GM23338 (cell line): ENCODE measurements around the gene FICD. TPM values are rescaled to one million over a fixed set of nuclear protein-coding genes. Genes with fewer than 3 reads are reported as not detected.
A peak's percentile ranks its signal among the peaks of the same experiment; 100 is the strongest.

Source experiments
- ATAC-seq: fragments of 200-7000 bp; cut with Tn5 transposase; 3 replicates; pipeline ENCODE4 v1.9.1; 2020
- DNase-seq: peaks from one replicate; pipeline ENCODE4 v3.0.0-alpha.2; 2015; ENCODE audit warnings: low spot score
- H2AFZ ChIP-seq: fragments of 200-600 bp; sonication (generic); 2 replicates; pipeline ENCODE4 v1.8.0; 2016; ENCODE audit warnings: antibody characterized with exemption, mild to moderate bottlenecking, moderate library complexity
- H3F3A ChIP-seq: fragments of 200-600 bp; sonication (generic); replicated peaks from 2 replicates; pipeline ENCODE4 v1.8.0; 2017; ENCODE audit warnings: antibody characterized with exemption, mixed run types, low read depth
- H3K27ac ChIP-seq: fragments of 200-600 bp; sonication (generic); 2 replicates; pipeline ENCODE4 v1.6.1; 2016; ENCODE audit warnings: low read depth
- H3K27me3 ChIP-seq: fragments of 200-600 bp; sonication (generic); 2 replicates; pipeline ENCODE4 v1.8.0; 2016; ENCODE audit warnings: mild to moderate bottlenecking, mixed run types, moderate library complexity; ENCODE audit not compliant: insufficient read depth
- H3K36me3 ChIP-seq: fragments of 200-600 bp; sonication (generic); 2 replicates; pipeline ENCODE4 v1.8.0; 2016; ENCODE audit warnings: mild to moderate bottlenecking; ENCODE audit not compliant: insufficient read depth
- H3K4me1 ChIP-seq: fragments of 200-600 bp; sonication (generic); 2 replicates; pipeline ENCODE4 v1.8.0; 2016; ENCODE audit warnings: mild to moderate bottlenecking, moderate library complexity; ENCODE audit not compliant: insufficient read depth
- H3K4me2 ChIP-seq: fragments of 200-600 bp; sonication (generic); 2 replicates; pipeline ENCODE4 v1.7.1; 2017; ENCODE audit warnings: mixed run types
- H3K4me3 ChIP-seq: fragments of 200-600 bp; sonication (generic); 2 replicates; pipeline ENCODE4 v1.6.1; 2016; ENCODE audit warnings: mixed run types
- H3K79me2 ChIP-seq: fragments of 200-600 bp; sonication (generic); replicated peaks from 2 replicates; pipeline ENCODE4 v1.8.0; 2017; ENCODE audit warnings: mild to moderate bottlenecking; ENCODE audit not compliant: insufficient read depth
- H3K9me2 ChIP-seq: fragments of 200-600 bp; sonication (generic); 2 replicates; pipeline ENCODE4 v1.8.0; 2017; ENCODE audit not compliant: insufficient read depth
- H4K20me1 ChIP-seq: fragments of 200-600 bp; sonication (generic); replicated peaks from 2 replicates; pipeline ENCODE4 v1.8.0; 2017; ENCODE audit warnings: mild to moderate bottlenecking; ENCODE audit not compliant: insufficient read depth
- H3K27ac Mint-ChIP-seq: 2 replicates; pipeline ENCODE4 v1.8.0; 2020; ENCODE audit warnings: inconsistent platforms, mild to moderate bottlenecking, moderate library complexity, mixed read lengths
- H3K27me3 Mint-ChIP-seq: 3 replicates; pipeline ENCODE4 v1.8.0; 2022; ENCODE audit warnings: low read depth, mild to moderate bottlenecking, moderate library complexity, mixed read lengths, inconsistent platforms; ENCODE audit not compliant: insufficient read depth, poor library complexity
- H3K36me3 Mint-ChIP-seq: 3 replicates; pipeline ENCODE4 v1.8.0; 2021; ENCODE audit warnings: low read depth, mild to moderate bottlenecking, inconsistent platforms, moderate library complexity, mixed read lengths
- H3K4me1 Mint-ChIP-seq: 3 replicates; pipeline ENCODE4 v1.8.0; 2020; ENCODE audit warnings: mild to moderate bottlenecking, inconsistent platforms, mixed read lengths
- H3K4me3 Mint-ChIP-seq: 3 replicates; pipeline ENCODE4 v1.8.0; 2021; ENCODE audit warnings: moderate library complexity, mild to moderate bottlenecking, inconsistent platforms, mixed read lengths
- H3K9me3 Mint-ChIP-seq: 3 replicates; pipeline ENCODE4 v1.8.0; 2020; ENCODE audit warnings: moderate library complexity, mild to moderate bottlenecking, inconsistent platforms, mixed read lengths
- CREB1 ChIP-seq: fragments of 250-450 bp; sonication (Bioruptor Pico); IDR thresholded peaks from 2 replicates; pipeline ENCODE4 v1.5.0; 2020; ENCODE audit warnings: low read depth, mild to moderate bottlenecking, moderate library complexity
- EZH2 ChIP-seq: fragments of 200-600 bp; sonication (generic); IDR thresholded peaks from one replicate; pipeline ENCODE4 v1.8.0; 2017; ENCODE audit warnings: antibody characterized with exemption, mild to moderate bottlenecking, low read depth; ENCODE audit not compliant: unreplicated experiment
- EZH2phosphoT487 ChIP-seq: fragments of 200-600 bp; sonication (generic); IDR thresholded peaks from one replicate; pipeline ENCODE4 v1.8.1; 2018; ENCODE audit warnings: antibody characterized with exemption; ENCODE audit not compliant: unreplicated experiment
- POLR2AphosphoS5 ChIP-seq: IDR thresholded peaks from 2 replicates; pipeline ENCODE4 v1.6.1; 2016; ENCODE audit warnings: antibody characterized with exemption, low read depth
- STAT1 ChIP-seq: IDR thresholded peaks from one replicate; pipeline ENCODE4 v1.6.1; 2016; ENCODE audit warnings: antibody characterized with exemption; ENCODE audit not compliant: unreplicated experiment
- ZNF114 ChIP-seq: fragments of 250-450 bp; sonication (Bioruptor Pico); IDR thresholded peaks from 2 replicates; pipeline ENCODE4 v1.5.0; 2020; ENCODE audit warnings: mild to moderate bottlenecking, moderate library complexity
- ZNF331 ChIP-seq: fragments of 250-450 bp; sonication (Bioruptor Pico); IDR thresholded peaks from 2 replicates; pipeline ENCODE4 v1.5.0; 2020; ENCODE audit warnings: low read depth, mild to moderate bottlenecking, moderate library complexity
- polyA plus RNA-seq: library from polyadenylated mRNA; unstranded; fragments of >200 nt; fragmentation: Nextera tagmentation; extraction: Ambion mirVana; gene quantifications from 2 replicates; pipeline ENCODE4 v1.2.1, GENCODE V29; 2016
- total RNA-seq: library from RNA; depleted of rRNA; stranded (reverse); fragments of >200 nt; shearing (Covaris generic); gene quantifications from 2 replicates; pipeline ENCODE4 v1.2.3, GENCODE V29; 2014
- TF ChIP-seq, protein P1 (sequence below), 2 experiments: fragments of 200-600 bp in 1 of 2; sonication (generic) in 1 of 2; conservative IDR thresholded peaks; 2 replicates each; pipeline versions ENCODE4 v1.5.1 to v1.6.1; 2016 to 2017; ENCODE audit warnings: antibody characterized with exemption in 2 of 2, low read depth in 2 of 2, mild to moderate bottlenecking in 2 of 2, moderate library complexity in 1 of 2
- TF ChIP-seq, protein P2 (sequence below): fragments of 250-450 bp; sonication (Bioruptor Pico); IDR thresholded peaks from 2 replicates; pipeline ENCODE4 v1.5.0; 2020; ENCODE audit warnings: mild to moderate bottlenecking, moderate library complexity
- TF ChIP-seq, protein P3 (sequence below): IDR thresholded peaks from 2 replicates; pipeline ENCODE4 v1.6.1; 2016; ENCODE audit warnings: antibody characterized with exemption

The FICD gene
- total and polyA plus RNA-seq, 2 experiments from 2014 or later, result 4.9 to 5.3 TPM

DNA sequence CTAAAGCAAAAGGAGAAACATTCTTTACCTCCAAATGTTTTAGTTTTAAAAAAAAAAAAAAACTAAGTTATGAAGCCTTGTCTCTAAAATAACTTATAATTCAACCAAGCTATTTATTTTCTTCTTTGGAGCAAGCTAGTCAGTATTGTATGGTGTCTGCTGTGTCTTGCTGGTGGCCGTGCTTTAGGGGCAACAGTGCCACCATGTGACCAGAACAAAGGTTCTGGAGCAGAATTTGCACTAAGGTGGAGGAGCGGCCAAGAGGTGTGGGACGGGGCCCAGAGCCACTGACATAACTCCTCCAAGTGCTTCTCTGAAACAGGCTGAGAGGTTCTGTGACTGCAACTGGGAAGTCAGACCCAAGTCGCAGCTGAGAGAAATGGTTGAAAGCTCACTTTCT, 4.5 kb downstream of the FICD start:
- no peak overlapping the region for H3K27ac ChIP-seq
- 0 out of 2 replicates have a peak, but pooled peaks cover 18% of the 10 kb centered on the region for H3F3A ChIP-seq
- Mint-ChIP-seq H3K4me1 (peaks cover 11% of the 10 kb centered on the region; the same call in 2 of the 3 replicates), H3K4me3 (no peak overlapping the region), H3K27ac (peak overlapping the region; percentile 86; the same call in 1 of the 2 replicates), H3K27me3 (peaks cover 16% of the 10 kb centered on the region), H3K36me3 (peaks cover 73% of the 10 kb centered on the region), H3K9me3 (peaks cover under 1% of the 10 kb centered on the region; the same call in 1 of the 3 replicates)
- H3K36me3 ChIP-seq, result peaks cover 47% of the 10 kb centered on the region
- no peak for TF ChIP-seq EZH2
- TF ChIP-seq, protein P1, sequence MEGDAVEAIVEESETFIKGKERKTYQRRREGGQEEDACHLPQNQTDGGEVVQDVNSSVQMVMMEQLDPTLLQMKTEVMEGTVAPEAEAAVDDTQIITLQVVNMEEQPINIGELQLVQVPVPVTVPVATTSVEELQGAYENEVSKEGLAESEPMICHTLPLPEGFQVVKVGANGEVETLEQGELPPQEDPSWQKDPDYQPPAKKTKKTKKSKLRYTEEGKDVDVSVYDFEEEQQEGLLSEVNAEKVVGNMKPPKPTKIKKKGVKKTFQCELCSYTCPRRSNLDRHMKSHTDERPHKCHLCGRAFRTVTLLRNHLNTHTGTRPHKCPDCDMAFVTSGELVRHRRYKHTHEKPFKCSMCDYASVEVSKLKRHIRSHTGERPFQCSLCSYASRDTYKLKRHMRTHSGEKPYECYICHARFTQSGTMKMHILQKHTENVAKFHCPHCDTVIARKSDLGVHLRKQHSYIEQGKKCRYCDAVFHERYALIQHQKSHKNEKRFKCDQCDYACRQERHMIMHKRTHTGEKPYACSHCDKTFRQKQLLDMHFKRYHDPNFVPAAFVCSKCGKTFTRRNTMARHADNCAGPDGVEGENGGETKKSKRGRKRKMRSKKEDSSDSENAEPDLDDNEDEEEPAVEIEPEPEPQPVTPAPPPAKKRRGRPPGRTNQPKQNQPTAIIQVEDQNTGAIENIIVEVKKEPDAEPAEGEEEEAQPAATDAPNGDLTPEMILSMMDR (conservative IDR thresholded peaks at IDR 0.05; ENCODE audit: low read depth in 2 of 2), result peak; percentile 37 to 59; a peak in 3 of 4 replicates
- no peak overlapping the region for H3K4me2 ChIP-seq
- peak; percentile 47 for DNase-seq
- peaks cover 19% of the 10 kb centered on the region for H4K20me1 ChIP-seq
- no peak overlapping the region for H3K4me3 ChIP-seq
- H3K9me2 ChIP-seq, result no peaks in the 10 kb centered on the region
- H3K79me2 ChIP-seq, result peaks cover 6% of the 10 kb centered on the region; the same call in 1 of the 2 replicates
- ATAC-seq, result peak; percentile 4; the same call in 1 of the 3 replicates
- H2AFZ ChIP-seq, result no peak overlapping the region
- H3K27me3 ChIP-seq, result no peaks in the 10 kb centered on the region
- H3K4me1 ChIP-seq, result peaks cover 10% of the 10 kb centered on the region; the same call in 1 of the 2 replicates

DNA sequence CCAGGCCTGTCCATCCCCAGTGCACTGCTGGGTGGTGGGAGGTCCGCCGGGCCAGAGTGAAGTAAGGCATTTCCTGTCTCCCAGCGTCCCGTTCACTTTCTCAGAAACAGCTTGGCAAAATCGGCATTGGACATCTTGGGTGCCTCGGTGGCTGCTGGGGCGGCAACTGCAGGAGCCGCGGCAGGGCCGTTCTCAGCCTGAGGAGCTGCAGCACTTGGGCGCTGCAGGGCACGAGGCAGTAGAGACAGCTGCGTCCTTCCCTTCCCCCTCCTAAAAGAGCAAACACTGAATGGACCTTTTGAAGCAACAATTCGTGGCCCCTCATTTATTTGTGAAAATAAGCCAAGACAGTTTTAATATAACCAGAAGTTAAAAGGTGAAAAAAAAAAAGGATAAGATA, 8.3 kb downstream of the FICD start:
- H3K36me3 Mint-ChIP-seq, result peaks cover 99% of the 10 kb centered on the region
- H3K9me2 ChIP-seq, result no peaks in the 10 kb centered on the region
- H3K4me2 ChIP-seq, result no peak overlapping the region
- H3K4me3 ChIP-seq, result no peak overlapping the region
- H3K27ac ChIP-seq, result no peak overlapping the region
- ATAC-seq (no peak), DNase-seq (no peak)
- H3K79me2 ChIP-seq, result peaks cover 6% of the 10 kb centered on the region
- H3K9me3 Mint-ChIP-seq, result no peaks in the 10 kb centered on the region
- H3K27me3 Mint-ChIP-seq, result peaks cover 3% of the 10 kb centered on the region
- TF ChIP-seq ZNF114 (CRISPR knock-in tag) (no peak), EZH2phosphoT487 (no peak), CREB1 (CRISPR knock-in tag) (no peak), POLR2AphosphoS5 (no peak), STAT1 (no peak), ZNF331 (no peak)
- TF ChIP-seq, protein P2, sequence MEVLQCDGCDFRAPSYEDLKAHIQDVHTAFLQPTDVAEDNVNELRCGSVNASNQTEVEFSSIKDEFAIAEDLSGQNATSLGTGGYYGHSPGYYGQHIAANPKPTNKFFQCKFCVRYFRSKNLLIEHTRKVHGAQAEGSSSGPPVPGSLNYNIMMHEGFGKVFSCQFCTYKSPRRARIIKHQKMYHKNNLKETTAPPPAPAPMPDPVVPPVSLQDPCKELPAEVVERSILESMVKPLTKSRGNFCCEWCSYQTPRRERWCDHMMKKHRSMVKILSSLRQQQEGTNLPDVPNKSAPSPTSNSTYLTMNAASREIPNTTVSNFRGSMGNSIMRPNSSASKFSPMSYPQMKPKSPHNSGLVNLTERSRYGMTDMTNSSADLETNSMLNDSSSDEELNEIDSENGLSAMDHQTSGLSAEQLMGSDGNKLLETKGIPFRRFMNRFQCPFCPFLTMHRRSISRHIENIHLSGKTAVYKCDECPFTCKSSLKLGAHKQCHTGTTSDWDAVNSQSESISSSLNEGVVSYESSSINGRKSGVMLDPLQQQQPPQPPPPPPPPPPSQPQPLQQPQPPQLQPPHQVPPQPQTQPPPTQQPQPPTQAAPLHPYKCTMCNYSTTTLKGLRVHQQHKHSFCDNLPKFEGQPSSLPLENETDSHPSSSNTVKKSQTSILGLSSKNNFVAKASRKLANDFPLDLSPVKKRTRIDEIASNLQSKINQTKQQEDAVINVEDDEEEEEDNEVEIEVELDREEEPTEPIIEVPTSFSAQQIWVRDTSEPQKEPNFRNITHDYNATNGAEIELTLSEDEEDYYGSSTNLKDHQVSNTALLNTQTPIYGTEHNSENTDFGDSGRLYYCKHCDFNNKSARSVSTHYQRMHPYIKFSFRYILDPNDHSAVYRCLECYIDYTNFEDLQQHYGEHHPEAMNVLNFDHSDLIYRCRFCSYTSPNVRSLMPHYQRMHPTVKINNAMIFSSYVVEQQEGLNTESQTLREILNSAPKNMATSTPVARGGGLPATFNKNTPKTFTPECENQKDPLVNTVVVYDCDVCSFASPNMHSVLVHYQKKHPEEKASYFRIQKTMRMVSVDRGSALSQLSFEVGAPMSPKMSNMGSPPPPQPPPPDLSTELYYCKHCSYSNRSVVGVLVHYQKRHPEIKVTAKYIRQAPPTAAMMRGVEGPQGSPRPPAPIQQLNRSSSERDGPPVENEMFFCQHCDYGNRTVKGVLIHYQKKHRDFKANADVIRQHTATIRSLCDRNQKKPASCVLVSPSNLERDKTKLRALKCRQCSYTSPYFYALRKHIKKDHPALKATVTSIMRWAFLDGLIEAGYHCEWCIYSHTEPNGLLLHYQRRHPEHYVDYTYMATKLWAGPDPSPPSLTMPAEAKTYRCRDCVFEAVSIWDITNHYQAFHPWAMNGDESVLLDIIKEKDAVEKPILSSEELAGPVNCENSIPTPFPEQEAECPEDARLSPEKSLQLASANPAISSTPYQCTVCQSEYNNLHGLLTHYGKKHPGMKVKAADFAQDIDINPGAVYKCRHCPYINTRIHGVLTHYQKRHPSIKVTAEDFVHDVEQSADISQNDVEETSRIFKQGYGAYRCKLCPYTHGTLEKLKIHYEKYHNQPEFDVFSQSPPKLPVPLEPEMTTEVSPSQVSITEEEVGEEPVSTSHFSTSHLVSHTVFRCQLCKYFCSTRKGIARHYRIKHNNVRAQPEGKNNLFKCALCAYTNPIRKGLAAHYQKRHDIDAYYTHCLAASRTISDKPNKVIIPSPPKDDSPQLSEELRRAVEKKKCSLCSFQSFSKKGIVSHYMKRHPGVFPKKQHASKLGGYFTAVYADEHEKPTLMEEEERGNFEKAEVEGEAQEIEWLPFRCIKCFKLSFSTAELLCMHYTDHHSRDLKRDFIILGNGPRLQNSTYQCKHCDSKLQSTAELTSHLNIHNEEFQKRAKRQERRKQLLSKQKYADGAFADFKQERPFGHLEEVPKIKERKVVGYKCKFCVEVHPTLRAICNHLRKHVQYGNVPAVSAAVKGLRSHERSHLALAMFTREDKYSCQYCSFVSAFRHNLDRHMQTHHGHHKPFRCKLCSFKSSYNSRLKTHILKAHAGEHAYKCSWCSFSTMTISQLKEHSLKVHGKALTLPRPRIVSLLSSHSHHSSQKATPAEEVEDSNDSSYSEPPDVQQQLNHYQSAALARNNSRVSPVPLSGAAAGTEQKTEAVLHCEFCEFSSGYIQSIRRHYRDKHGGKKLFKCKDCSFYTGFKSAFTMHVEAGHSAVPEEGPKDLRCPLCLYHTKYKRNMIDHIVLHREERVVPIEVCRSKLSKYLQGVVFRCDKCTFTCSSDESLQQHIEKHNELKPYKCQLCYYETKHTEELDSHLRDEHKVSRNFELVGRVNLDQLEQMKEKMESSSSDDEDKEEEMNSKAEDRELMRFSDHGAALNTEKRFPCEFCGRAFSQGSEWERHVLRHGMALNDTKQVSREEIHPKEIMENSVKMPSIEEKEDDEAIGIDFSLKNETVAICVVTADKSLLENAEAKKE (CRISPR knock-in tag), result no peak
- TF ChIP-seq, protein P3, sequence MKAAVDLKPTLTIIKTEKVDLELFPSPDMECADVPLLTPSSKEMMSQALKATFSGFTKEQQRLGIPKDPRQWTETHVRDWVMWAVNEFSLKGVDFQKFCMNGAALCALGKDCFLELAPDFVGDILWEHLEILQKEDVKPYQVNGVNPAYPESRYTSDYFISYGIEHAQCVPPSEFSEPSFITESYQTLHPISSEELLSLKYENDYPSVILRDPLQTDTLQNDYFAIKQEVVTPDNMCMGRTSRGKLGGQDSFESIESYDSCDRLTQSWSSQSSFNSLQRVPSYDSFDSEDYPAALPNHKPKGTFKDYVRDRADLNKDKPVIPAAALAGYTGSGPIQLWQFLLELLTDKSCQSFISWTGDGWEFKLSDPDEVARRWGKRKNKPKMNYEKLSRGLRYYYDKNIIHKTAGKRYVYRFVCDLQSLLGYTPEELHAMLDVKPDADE, result no peak
- peaks cover 19% of the 10 kb centered on the region for H4K20me1 ChIP-seq
- H3K4me1 Mint-ChIP-seq, result no peaks in the 10 kb centered on the region
- H3K27ac Mint-ChIP-seq, result no peak overlapping the region
- no peaks in the 10 kb centered on the region for H3K4me1 ChIP-seq
- no peak overlapping the region for H3K4me3 Mint-ChIP-seq
- no peak overlapping the region for H2AFZ ChIP-seq
- H3F3A ChIP-seq, result 0 out of 2 replicates have a peak, but pooled peaks cover 14% of the 10 kb centered on the region
- peaks cover 74% of the 10 kb centered on the region for H3K36me3 ChIP-seq
- no peaks in the 10 kb centered on the region for H3K27me3 ChIP-seq
